Fibroblast of lung (primary cell): Measurements from ENCODE around the gene TFG.

Source experiments
- EZH2 ChIP-seq: IDR thresholded peaks from 2 replicates; pipeline ENCODE4 v1.5.1; 2012; ENCODE audit warnings: low read length, control low read depth, mild to moderate bottlenecking; ENCODE audit errors: missing control alignments
- TF ChIP-seq, protein P1 (sequence below), 2 donors: IDR thresholded peaks in 1 of 2; conservative IDR thresholded peaks in 1 of 2; 1 replicate in 1 of 2; 2 replicates in 1 of 2; pipeline ENCODE4 v1.5.1; 2011 to 2012; ENCODE audit warnings: low read length in 2 of 2, control low read depth in 1 of 2, inconsistent platforms in 1 of 2, low read depth in 1 of 2, mild to moderate bottlenecking in 1 of 2

DNA sequence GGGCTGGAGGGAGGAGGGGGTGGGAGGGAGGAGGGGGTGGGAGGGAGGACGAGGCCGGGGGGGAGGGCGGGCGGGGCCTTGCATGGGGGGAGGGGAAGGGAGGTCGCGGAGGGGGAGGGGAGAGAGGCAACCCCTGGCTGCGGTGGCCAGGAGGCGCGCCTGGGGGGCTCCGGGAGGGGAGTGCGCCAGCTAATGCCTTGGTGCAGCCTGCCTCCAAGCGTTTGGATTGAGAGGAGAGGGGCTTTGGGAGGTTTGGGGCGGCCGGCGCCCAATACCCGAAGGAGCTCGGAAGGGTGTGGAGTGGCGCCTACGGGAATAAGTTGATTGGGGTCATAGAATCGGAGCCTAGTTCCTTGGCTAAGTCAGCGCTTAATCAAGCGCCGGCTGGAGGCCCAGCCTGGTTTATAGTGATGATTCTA is 557 bp downstream of the TFG start:
- TF ChIP-seq, protein P1, sequence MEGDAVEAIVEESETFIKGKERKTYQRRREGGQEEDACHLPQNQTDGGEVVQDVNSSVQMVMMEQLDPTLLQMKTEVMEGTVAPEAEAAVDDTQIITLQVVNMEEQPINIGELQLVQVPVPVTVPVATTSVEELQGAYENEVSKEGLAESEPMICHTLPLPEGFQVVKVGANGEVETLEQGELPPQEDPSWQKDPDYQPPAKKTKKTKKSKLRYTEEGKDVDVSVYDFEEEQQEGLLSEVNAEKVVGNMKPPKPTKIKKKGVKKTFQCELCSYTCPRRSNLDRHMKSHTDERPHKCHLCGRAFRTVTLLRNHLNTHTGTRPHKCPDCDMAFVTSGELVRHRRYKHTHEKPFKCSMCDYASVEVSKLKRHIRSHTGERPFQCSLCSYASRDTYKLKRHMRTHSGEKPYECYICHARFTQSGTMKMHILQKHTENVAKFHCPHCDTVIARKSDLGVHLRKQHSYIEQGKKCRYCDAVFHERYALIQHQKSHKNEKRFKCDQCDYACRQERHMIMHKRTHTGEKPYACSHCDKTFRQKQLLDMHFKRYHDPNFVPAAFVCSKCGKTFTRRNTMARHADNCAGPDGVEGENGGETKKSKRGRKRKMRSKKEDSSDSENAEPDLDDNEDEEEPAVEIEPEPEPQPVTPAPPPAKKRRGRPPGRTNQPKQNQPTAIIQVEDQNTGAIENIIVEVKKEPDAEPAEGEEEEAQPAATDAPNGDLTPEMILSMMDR (conservative IDR thresholded peaks at IDR 0.05 in 1 of 2, IDR thresholded peaks at IDR 0.05 in 1 of 2; ENCODE audit: low read depth in 1 of 2, low read length in 2 of 2) = no peak
- no peak for TF ChIP-seq EZH2
